ENCODE measurements around the gene FGGY. TPM values are rescaled to one million over a fixed set of nuclear protein-coding genes. Genes with fewer than 3 reads are reported as not detected.
"Not testable (repeated sequence)": the region's sequence is repeated elsewhere in the genome, so short reads cannot be mapped to it uniquely, and the experiment has no call there.

The FGGY gene
- total and polyA plus RNA-seq, 8 donors, result 6.2 to 27.0 (median 16.0) TPM

- ATAC-seq (no peak), DNase-seq (no peak), FAIRE-seq (no peak)
- intact Hi-C loops (cut with DNase I), result no loop called here
- H3K27ac ChIP-seq, result no peak overlapping the region
- H3K4me3 ChIP-seq, result no peak overlapping the region
- H3K36me3 ChIP-seq, result no peaks in the 10 kb centered on the region
- H3K4me1 ChIP-seq, result peaks cover 0 to 8% (median 0%) of the 10 kb centered on the region in 3 donors
- 94 to 99% methylated on average over 2 of the region's 2 CpGs for WGBS, 2 donors
- H3K27me3 ChIP-seq, result no peaks in the 10 kb centered on the region
- no peak for TF ChIP-seq CTCF (IDR thresholded peaks at IDR 0.05)
- H3K9me3 ChIP-seq, result no peaks in the 10 kb centered on the region
Measured at GRCh38 chr1:59641836-59642235, 344.9 kb downstream of the FGGY start.

- FAIRE-seq, result no peak
- no peak overlapping the region for H3K27ac ChIP-seq
- H3K27me3 ChIP-seq, result no peaks in the 10 kb centered on the region
- TF ChIP-seq CTCF (IDR thresholded peaks at IDR 0.05), result no peak
- DNase-seq, result no peak
- H3K9me3 ChIP-seq, result no peaks in the 10 kb centered on the region
- no peak for ATAC-seq
- 99 to 100% methylated on average over 1 of the region's 1 CpG for WGBS, 2 donors
- H3K4me3 ChIP-seq, result no peak overlapping the region
- H3K4me1 ChIP-seq, result peaks cover 0 to 2% (median 0%) of the 10 kb centered on the region in 3 donors
- intact Hi-C loops (cut with DNase I), result no loop called here
- H3K36me3 ChIP-seq, result no peaks in the 10 kb centered on the region
Measured at GRCh38 chr1:59643526-59643925, 346.6 kb downstream of the FGGY start.

- FAIRE-seq, result no peak
- Histone ChIP-seq H3K27me3 (no peaks in the 10 kb centered on the region), H3K4me1 (no peaks in the 10 kb centered on the region), H3K27ac (no peak overlapping the region), H3K36me3 (no peaks in the 10 kb centered on the region), H3K9me3 (no peaks in the 10 kb centered on the region), H3K4me3 (no peak overlapping the region)
- DNase-seq, result no peak
- WGBS, 2 donors, result 90% methylated on average over 2 of the region's 2 CpGs
- peak in 1 of 4 donors; percentile 38 for ATAC-seq
- intact Hi-C loops (cut with DNase I), result no loop called here
- no peak for TF ChIP-seq CTCF (IDR thresholded peaks at IDR 0.05)
Measured at GRCh38 chr1:59645893-59646292, 349.0 kb downstream of the FGGY start.

- H3K27me3 ChIP-seq; FAIRE-seq; H3K36me3 ChIP-seq; ATAC-seq; intact Hi-C loops (cut with DNase I); H3K27ac ChIP-seq; DNase-seq; H3K9me3 ChIP-seq; H3K4me1 ChIP-seq; H3K4me3 ChIP-seq: not testable (repeated sequence)
- 95% methylated on average over 14 to 30 of the region's 30 CpGs for WGBS, 2 donors
Measured at GRCh38 chr1:59653142-59653958, 356.5 kb downstream of the FGGY start.

- Histone ChIP-seq H3K27me3 (no peaks in the 10 kb centered on the region), H3K27ac (no peak overlapping the region), H3K9me3 (no peaks in the 10 kb centered on the region), H3K4me3 (no peak overlapping the region), H3K4me1 (no peaks in the 10 kb centered on the region), H3K36me3 (no peaks in the 10 kb centered on the region)
- FAIRE-seq (no peak), DNase-seq (no peak), ATAC-seq (no peak)
- intact Hi-C loops (cut with DNase I), result no loop called here
- WGBS, 2 donors, result 92 to 95% methylated on average over 2 of the region's 2 CpGs
- no peak for TF ChIP-seq CTCF (IDR thresholded peaks at IDR 0.05)
Measured at GRCh38 chr1:59653968-59654367, 357.1 kb downstream of the FGGY start.
